ENCODE results near the gene GHRHR. TPM values are rescaled to one million over a fixed set of nuclear protein-coding genes. Genes with fewer than 3 reads are reported as not detected.

GHRHR gene
- total and polyA plus RNA-seq, 2 donors (not counting 1 experiment from before 2014, with no cell fraction given): not detected

DNA sequence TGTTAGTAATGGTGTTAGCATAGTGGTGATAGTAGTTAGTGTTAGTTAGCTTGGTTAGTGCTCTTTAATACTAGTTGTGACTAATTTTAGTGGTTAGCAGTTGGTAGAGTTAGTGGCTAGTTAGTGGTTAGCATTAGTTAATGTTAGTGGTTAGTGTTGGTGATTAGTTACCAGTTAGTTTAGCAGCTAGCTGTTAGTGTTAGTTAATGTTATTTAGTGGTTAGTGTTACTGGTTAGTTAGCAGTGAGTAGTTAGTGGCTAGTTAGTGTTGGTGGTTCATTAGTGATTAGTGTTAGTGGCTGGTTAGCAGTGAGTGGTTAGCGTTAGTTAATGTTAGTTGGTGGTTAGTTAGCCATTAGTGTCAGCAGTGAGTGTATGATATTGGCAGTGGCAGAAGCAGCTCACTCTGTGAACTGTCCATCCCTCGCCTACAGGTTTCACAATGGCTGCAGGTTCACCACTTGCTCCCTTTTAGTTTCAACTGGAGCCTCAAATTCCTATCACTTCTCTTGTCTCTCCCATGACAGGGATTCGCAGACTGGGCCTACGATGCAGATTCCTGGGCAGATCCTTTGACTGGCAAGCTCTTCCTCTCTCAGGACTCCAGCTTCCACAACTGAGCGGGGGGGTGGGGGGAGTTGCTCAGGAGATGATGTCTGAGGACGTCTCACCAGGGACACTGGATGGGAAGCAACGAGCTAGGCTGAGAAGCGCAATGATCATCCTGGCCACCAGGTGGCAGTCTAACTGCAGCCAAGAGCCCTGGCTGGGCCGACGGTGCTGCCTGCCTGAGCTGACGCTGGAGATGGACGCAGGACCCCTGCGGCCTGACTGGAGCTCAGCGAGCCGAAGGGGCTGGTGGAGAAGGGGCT is 19.5 kb downstream of the GHRHR start:
- H3K4me1 ChIP-seq (ENCODE audit: control insufficient read depth in 2 of 2, insufficient read depth in 2 of 2, low read length in 2 of 2): no peaks in the 10 kb centered on the region
- H3K9me3 ChIP-seq (ENCODE audit: control extremely low read depth in 1 of 3, control insufficient read depth in 2 of 3, insufficient read depth in 1 of 3, low read length in 2 of 3): no peaks in the 10 kb centered on the region
- POLR2A ChIA-PET: no interaction called here
- DNase-seq: peak; percentile 68
- peak overlapping the region; percentile 4 for H3K27ac Mint-ChIP-seq
- H3K4me1 Mint-ChIP-seq: peaks cover 7% of the 10 kb centered on the region
- H3K27me3 Mint-ChIP-seq: peaks cover 41% of the 10 kb centered on the region
- no peak overlapping the region for H3K27ac ChIP-seq (ENCODE audit: low read length in 2 of 2)
- peaks cover 0 to 8% (median 4%) of the 10 kb centered on the region in 4 experiments for H3K27me3 ChIP-seq (replicated peaks in 1 of 4; ENCODE audit: control extremely low read depth in 1 of 4, control insufficient read depth in 3 of 4, insufficient read depth in 4 of 4, low read length in 3 of 4)
- no peaks in the 10 kb centered on the region for H4K20me1 ChIP-seq (ENCODE audit: control insufficient read depth, insufficient read depth, low read length, poor library complexity, severe bottlenecking)
- H3K4me3 Mint-ChIP-seq: no peak overlapping the region
- peak; percentile 64 for ATAC-seq (ENCODE audit: low read depth)
- TF ChIP-seq, protein P1, sequence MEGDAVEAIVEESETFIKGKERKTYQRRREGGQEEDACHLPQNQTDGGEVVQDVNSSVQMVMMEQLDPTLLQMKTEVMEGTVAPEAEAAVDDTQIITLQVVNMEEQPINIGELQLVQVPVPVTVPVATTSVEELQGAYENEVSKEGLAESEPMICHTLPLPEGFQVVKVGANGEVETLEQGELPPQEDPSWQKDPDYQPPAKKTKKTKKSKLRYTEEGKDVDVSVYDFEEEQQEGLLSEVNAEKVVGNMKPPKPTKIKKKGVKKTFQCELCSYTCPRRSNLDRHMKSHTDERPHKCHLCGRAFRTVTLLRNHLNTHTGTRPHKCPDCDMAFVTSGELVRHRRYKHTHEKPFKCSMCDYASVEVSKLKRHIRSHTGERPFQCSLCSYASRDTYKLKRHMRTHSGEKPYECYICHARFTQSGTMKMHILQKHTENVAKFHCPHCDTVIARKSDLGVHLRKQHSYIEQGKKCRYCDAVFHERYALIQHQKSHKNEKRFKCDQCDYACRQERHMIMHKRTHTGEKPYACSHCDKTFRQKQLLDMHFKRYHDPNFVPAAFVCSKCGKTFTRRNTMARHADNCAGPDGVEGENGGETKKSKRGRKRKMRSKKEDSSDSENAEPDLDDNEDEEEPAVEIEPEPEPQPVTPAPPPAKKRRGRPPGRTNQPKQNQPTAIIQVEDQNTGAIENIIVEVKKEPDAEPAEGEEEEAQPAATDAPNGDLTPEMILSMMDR (IDR thresholded peaks at IDR 0.05): peak; percentile 92
- TF ChIP-seq EZH2 (IDR thresholded peaks at IDR 0.05; ENCODE audit: borderline replicate concordance, insufficient read depth, low read depth, low read length, poor library complexity, severe bottlenecking): no peak
- H3K36me3 ChIP-seq (replicated peaks in 1 of 2; ENCODE audit: control extremely low read depth in 1 of 2, control insufficient read depth in 1 of 2, extremely low read depth in 1 of 2, insufficient read depth in 2 of 2, low read length in 1 of 2): no peaks in the 10 kb centered on the region
- CTCF ChIA-PET: interaction anchor here (0.6 to 4.0 kb wide), 15 partner anchors 10 to 151 kb away, joined by 3 to 20 read pairs (median 4); no protein-coding TSS in a partner anchor
- no peaks in the 10 kb centered on the region for H3K79me2 ChIP-seq (ENCODE audit: control insufficient read depth, insufficient read depth, low read length)
- H3K9me3 Mint-ChIP-seq (ENCODE audit: insufficient read depth): no peaks in the 10 kb centered on the region
- H3K9ac ChIP-seq (ENCODE audit: low read length): no peak overlapping the region
- intact Hi-C loops (cut with micrococcal nuclease): loop anchor here (2.0 to 10.0 kb wide), 2 partner anchors 140 to 752 kb away; no protein-coding TSS in a partner anchor
- 12% methylated on average over 12 of the region's 15 CpGs for WGBS (ENCODE audit: insufficient coverage)
- peak overlapping the region; percentile 42 for H2AFZ ChIP-seq (ENCODE audit: insufficient read depth, low read depth, low read length, poor library complexity, severe bottlenecking)
- no peak overlapping the region for H3K4me3 ChIP-seq (ENCODE audit: control extremely low read depth in 1 of 5, extremely low read depth in 1 of 5, insufficient read depth in 1 of 5, low read depth in 2 of 5, low read length in 4 of 5)
- peak overlapping the region; percentile 38 for H3K4me2 ChIP-seq (replicated peaks; ENCODE audit: low read depth, low read length, poor library complexity, severe bottlenecking)

DNA sequence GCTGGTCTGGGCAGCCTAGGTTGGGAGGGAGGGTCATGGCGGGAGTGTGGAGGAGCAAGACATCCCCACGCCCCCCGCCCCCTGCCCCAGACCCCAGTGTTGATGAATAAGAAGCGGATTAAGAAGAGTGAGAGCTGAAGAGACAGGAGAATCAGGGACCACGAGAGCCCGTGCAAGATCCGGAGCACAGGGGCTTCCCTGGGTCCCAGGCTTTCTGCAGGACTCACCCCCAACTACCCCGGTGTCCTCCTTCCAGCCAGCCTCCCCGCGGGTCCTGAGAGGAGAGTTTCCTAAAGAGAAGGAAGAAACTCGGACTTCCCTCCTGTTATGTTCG is 20.1 kb downstream of the GHRHR start:
- no peak overlapping the region for H3K27ac Mint-ChIP-seq
- peak overlapping the region; percentile 42 for H2AFZ ChIP-seq (ENCODE audit: insufficient read depth, low read depth, low read length, poor library complexity, severe bottlenecking)
- peak overlapping the region; percentile 38 for H3K4me2 ChIP-seq (replicated peaks; ENCODE audit: low read depth, low read length, poor library complexity, severe bottlenecking)
- intact Hi-C loops (cut with micrococcal nuclease): loop anchor here (2.0 to 10.0 kb wide), 2 partner anchors 139 to 751 kb away; no protein-coding TSS in a partner anchor
- POLR2A ChIA-PET: no interaction called here
- H3K4me3 ChIP-seq (ENCODE audit: control extremely low read depth in 1 of 5, extremely low read depth in 1 of 5, insufficient read depth in 1 of 5, low read depth in 2 of 5, low read length in 4 of 5): no peak overlapping the region
- H3K9me3 ChIP-seq (ENCODE audit: control extremely low read depth in 1 of 3, control insufficient read depth in 2 of 3, insufficient read depth in 1 of 3, low read length in 2 of 3): no peaks in the 10 kb centered on the region
- peaks cover 0 to 8% (median 4%) of the 10 kb centered on the region in 4 experiments for H3K27me3 ChIP-seq (replicated peaks in 1 of 4; ENCODE audit: control extremely low read depth in 1 of 4, control insufficient read depth in 3 of 4, insufficient read depth in 4 of 4, low read length in 3 of 4)
- CTCF ChIA-PET: interaction anchor here (0.5 to 4.0 kb wide), 14 partner anchors 10 to 139 kb away, joined by 3 to 20 read pairs (median 4); no protein-coding TSS in a partner anchor
- H3K4me3 Mint-ChIP-seq: no peak overlapping the region
- H3K27me3 Mint-ChIP-seq: peaks cover 41% of the 10 kb centered on the region
- no peaks in the 10 kb centered on the region for H4K20me1 ChIP-seq (ENCODE audit: control insufficient read depth, insufficient read depth, low read length, poor library complexity, severe bottlenecking)
- TF ChIP-seq, protein P1 (IDR thresholded peaks at IDR 0.05): peak; percentile 43
- no peak for TF ChIP-seq EZH2 (IDR thresholded peaks at IDR 0.05; ENCODE audit: borderline replicate concordance, insufficient read depth, low read depth, low read length, poor library complexity, severe bottlenecking)
- peaks cover 7% of the 10 kb centered on the region for H3K4me1 Mint-ChIP-seq
- WGBS (ENCODE audit: insufficient coverage): 33% methylated on average over 5 of the region's 12 CpGs
- no peak overlapping the region for H3K27ac ChIP-seq (ENCODE audit: low read length in 2 of 2)
- DNase-seq (no peak), ATAC-seq (ENCODE audit: low read depth) (no peak)
- H3K9ac ChIP-seq (ENCODE audit: low read length): no peak overlapping the region
- H3K79me2 ChIP-seq (ENCODE audit: control insufficient read depth, insufficient read depth, low read length): no peaks in the 10 kb centered on the region
- H3K9me3 Mint-ChIP-seq (ENCODE audit: insufficient read depth): no peaks in the 10 kb centered on the region
- H3K4me1 ChIP-seq (ENCODE audit: control insufficient read depth in 2 of 2, insufficient read depth in 2 of 2, low read length in 2 of 2): no peaks in the 10 kb centered on the region
- H3K36me3 ChIP-seq (replicated peaks in 1 of 2; ENCODE audit: control extremely low read depth in 1 of 2, control insufficient read depth in 1 of 2, extremely low read depth in 1 of 2, insufficient read depth in 2 of 2, low read length in 1 of 2): no peaks in the 10 kb centered on the region

Measured in B cell (primary cell).